Activated CD4-positive, alpha-beta T cell treated with anti-CD3 and anti-CD28 coated beads for 36 hours (primary cell): ENCODE results near the gene LARGE1. TPM values are rescaled to one million over a fixed set of nuclear protein-coding genes. Genes with fewer than 3 reads are reported as not detected.

ENCODE experiments used
- ATAC-seq: fragments of 200-7000 bp; cut with Tn5 transposase; one replicate; pipeline ENCODE4 v1.10.0; 2021; ENCODE audit warnings: mild to moderate bottlenecking, moderate library complexity
- CTCF ChIA-PET: fragments of 350-600 bp; sonication (Branson Sonifier 250); formaldehyde crosslinking; loops from one replicate; lab custom pipeline; 2021; ENCODE audit warnings: antibody characterized with exemption; lab: Charles Lee
- POLR2A ChIA-PET: fragments of 350-600 bp; sonication (Branson Sonifier 250); formaldehyde crosslinking; loops from one replicate; lab custom pipeline; 2021; ENCODE audit warnings: antibody characterized with exemption, inconsistent platforms; lab: Charles Lee
- DNase-seq: peaks from one replicate; pipeline ENCODE4 v3.0.0-alpha.2; 2020
- H3K27ac Mint-ChIP-seq: one replicate; pipeline ENCODE4 v1.8.0; 2021; ENCODE audit warnings: mixed read lengths
- H3K27me3 Mint-ChIP-seq: one replicate; pipeline ENCODE4 v1.8.0; 2021; ENCODE audit warnings: mixed read lengths
- H3K36me3 Mint-ChIP-seq: one replicate; pipeline ENCODE4 v1.8.0; 2021; ENCODE audit warnings: low read depth, mixed read lengths
- H3K4me1 Mint-ChIP-seq: one replicate; pipeline ENCODE4 v1.8.0; 2021; ENCODE audit warnings: mixed read lengths
- H3K4me3 Mint-ChIP-seq: one replicate; pipeline ENCODE4 v1.8.0; 2021; ENCODE audit warnings: mild to moderate bottlenecking, moderate library complexity, mixed read lengths
- H3K9me3 Mint-ChIP-seq: one replicate; pipeline ENCODE4 v1.8.0; 2021; ENCODE audit warnings: low read depth, mixed read lengths
- intact Hi-C, 2 experiments: fragments of 100-400 bp; cut with DNase I in 1 of 2; cut with micrococcal nuclease in 1 of 2; formaldehyde crosslinking; loops; one replicate each; pipeline versions ENCODE4 v1.14.2 to v1.15.1; 2022 to 2024; cut with DNase I, micrococcal nuclease
- total RNA-seq, 2 experiments: library from RNA; stranded (reverse); gene quantifications; one replicate each; pipeline ENCODE4 v1.2.3, GENCODE V29; 2021

The LARGE1 gene
- total RNA-seq, 2 experiments from 2014 or later = 0.39 to 0.57 TPM

DNA sequence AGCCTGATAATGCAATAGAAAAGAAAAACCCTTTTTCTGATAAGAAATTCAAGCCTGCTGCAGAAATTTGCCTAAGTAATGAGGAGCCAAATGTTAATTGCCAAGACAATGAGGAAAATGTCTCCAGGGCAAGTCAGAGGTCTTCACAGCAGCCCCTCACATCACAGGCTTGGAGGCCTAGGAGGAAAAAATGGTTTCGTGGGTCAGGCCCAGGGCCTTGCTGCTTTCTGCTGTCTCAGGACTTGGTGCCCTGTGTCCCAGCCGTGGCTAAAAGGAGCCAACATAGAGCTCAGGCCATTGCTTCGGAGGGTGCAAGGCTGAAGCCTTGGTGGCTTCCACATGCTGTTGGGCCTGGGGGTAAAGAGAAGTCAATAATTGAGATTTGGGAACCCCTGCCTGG, 131.3 kb downstream of the LARGE1 start:
- H3K27ac Mint-ChIP-seq = no peak overlapping the region
- intact Hi-C loops = no loop called here

GRCh38 chr22:33787645-33788456, 132.4 kb downstream of the LARGE1 start:
- peaks cover 7% of the 10 kb centered on the region for H3K36me3 Mint-ChIP-seq
- peaks cover 2% of the 10 kb centered on the region for H3K27me3 Mint-ChIP-seq
- DNase-seq (no peak), ATAC-seq (no peak)
- POLR2A ChIA-PET = no interaction called here
- CTCF ChIA-PET = interaction anchor here (0.6 kb wide), 1 partner anchor 547 kb away, joined by 3 read pairs; no protein-coding TSS in a partner anchor
- H3K9me3 Mint-ChIP-seq = peaks cover 23% of the 10 kb centered on the region
- peaks cover 3% of the 10 kb centered on the region for H3K4me1 Mint-ChIP-seq
- intact Hi-C loops = no loop called here
- no peak overlapping the region for H3K4me3 Mint-ChIP-seq
- H3K27ac Mint-ChIP-seq = no peak overlapping the region

More for the DNA sequence above, 131.3 kb downstream of the LARGE1 start:
- peaks cover 7% of the 10 kb centered on the region for H3K36me3 Mint-ChIP-seq
- DNase-seq = no peak
- POLR2A ChIA-PET = no interaction called here
- CTCF ChIA-PET = no interaction called here
- no peak overlapping the region for H3K4me3 Mint-ChIP-seq
- ATAC-seq = no peak
- peaks cover 2% of the 10 kb centered on the region for H3K27me3 Mint-ChIP-seq
- H3K4me1 Mint-ChIP-seq = peaks cover 3% of the 10 kb centered on the region
- H3K9me3 Mint-ChIP-seq = peaks cover 23% of the 10 kb centered on the region

DNA sequence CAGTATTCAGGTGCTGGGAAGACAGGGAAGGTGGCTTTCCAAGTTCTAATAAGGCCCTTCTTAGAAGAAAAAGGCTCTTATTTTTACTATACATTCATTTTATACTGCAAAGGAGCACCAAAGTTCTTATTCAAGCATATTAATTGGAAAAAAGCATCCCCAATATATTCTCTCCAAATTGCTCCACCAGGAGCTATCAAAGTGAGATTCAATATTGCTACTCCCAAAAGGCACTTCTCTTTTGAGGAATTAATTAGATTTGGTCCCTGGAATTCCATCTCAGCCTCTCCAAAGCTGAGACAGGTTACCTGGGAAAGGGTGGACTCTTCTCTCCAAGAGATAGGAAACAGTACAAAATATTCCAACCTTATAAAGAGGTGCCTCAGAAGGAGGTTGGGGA, 134.1 kb downstream of the LARGE1 start:
- Mint-ChIP-seq H3K9me3 (peaks cover 20% of the 10 kb centered on the region), H3K4me3 (no peak overlapping the region), H3K27ac (no peak overlapping the region), H3K4me1 (peaks cover 3% of the 10 kb centered on the region), H3K27me3 (no peaks in the 10 kb centered on the region), H3K36me3 (peaks cover 7% of the 10 kb centered on the region)
- intact Hi-C loops = no loop called here
- POLR2A ChIA-PET = no interaction called here
- DNase-seq = no peak
- CTCF ChIA-PET = no interaction called here
- no peak for ATAC-seq

DNA sequence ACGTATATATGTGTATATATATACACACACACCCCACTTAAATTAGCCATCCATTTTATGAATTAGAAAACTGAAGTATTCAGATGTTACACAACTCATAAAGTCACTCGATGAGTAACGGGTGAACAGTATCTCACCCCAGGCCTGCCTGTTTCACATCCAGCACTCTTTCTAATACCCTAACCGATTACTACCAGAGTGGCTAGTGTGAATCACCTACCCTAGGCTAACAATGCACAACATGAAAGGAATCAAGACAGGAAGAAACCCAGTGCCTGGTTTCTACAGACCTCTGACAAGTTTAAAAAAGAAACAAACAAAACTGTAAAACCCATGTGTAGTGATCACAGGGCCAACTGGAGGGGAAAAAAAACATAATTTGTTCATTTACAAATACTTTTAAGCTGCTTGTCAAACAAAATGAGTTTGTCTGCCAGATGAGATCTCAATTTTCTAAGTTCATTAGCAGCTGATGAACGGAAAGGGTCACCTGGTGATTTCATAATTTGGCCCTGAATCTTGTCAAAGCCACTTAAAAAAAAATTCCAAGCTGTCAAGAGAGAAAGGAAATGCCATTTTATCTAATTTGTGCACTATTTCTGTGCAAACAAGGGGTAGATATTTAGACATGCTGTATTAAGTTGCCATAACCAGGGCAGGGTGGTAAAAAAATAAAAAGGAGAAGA, 134.8 kb downstream of the LARGE1 start:
- intact Hi-C loops = no loop called here
- peaks cover 7% of the 10 kb centered on the region for H3K36me3 Mint-ChIP-seq
- DNase-seq = no peak
- peak; percentile 49 for ATAC-seq
- H3K27ac Mint-ChIP-seq = no peak overlapping the region
- H3K27me3 Mint-ChIP-seq = no peaks in the 10 kb centered on the region
- CTCF ChIA-PET = no interaction called here
- POLR2A ChIA-PET = no interaction called here
- H3K9me3 Mint-ChIP-seq = peaks cover 20% of the 10 kb centered on the region
- H3K4me3 Mint-ChIP-seq = no peak overlapping the region
- H3K4me1 Mint-ChIP-seq = peaks cover 3% of the 10 kb centered on the region

GRCh38 chr22:33781411-33781810, 138.9 kb downstream of the LARGE1 start:
- H3K27ac Mint-ChIP-seq = no peak overlapping the region
- H3K9me3 Mint-ChIP-seq = peaks cover 6% of the 10 kb centered on the region
- intact Hi-C loops = no loop called here
- H3K36me3 Mint-ChIP-seq = no peaks in the 10 kb centered on the region
- H3K4me3 Mint-ChIP-seq = no peak overlapping the region
- H3K27me3 Mint-ChIP-seq = no peaks in the 10 kb centered on the region
- CTCF ChIA-PET = no interaction called here
- DNase-seq (no peak), ATAC-seq (no peak)
- no peaks in the 10 kb centered on the region for H3K4me1 Mint-ChIP-seq
- POLR2A ChIA-PET = no interaction called here

- intact Hi-C loops = no loop called here
- no peaks in the 10 kb centered on the region for H3K27me3 Mint-ChIP-seq
Observed at GRCh38 chr22:33780531-33781136, 139.6 kb downstream of the LARGE1 start.

GRCh38 chr22:33779243-33779642, 141.0 kb downstream of the LARGE1 start:
- Mint-ChIP-seq H3K9me3 (peaks cover 6% of the 10 kb centered on the region), H3K36me3 (no peaks in the 10 kb centered on the region), H3K4me1 (no peaks in the 10 kb centered on the region), H3K4me3 (no peak overlapping the region), H3K27me3 (no peaks in the 10 kb centered on the region), H3K27ac (no peak overlapping the region)
- DNase-seq (no peak), ATAC-seq (no peak)
- ChIA-PET POLR2A (no interaction called here), CTCF (no interaction called here)
- intact Hi-C loops = no loop called here

More at GRCh38 chr22:33780531-33781136, 139.6 kb downstream of the LARGE1 start:
- no peak overlapping the region for H3K27ac Mint-ChIP-seq
- peaks cover 8% of the 10 kb centered on the region for H3K9me3 Mint-ChIP-seq
- H3K4me1 Mint-ChIP-seq = no peaks in the 10 kb centered on the region
- ATAC-seq (no peak), DNase-seq (no peak)
- CTCF ChIA-PET = no interaction called here
- POLR2A ChIA-PET = no interaction called here
- no peaks in the 10 kb centered on the region for H3K36me3 Mint-ChIP-seq
- H3K4me3 Mint-ChIP-seq = no peak overlapping the region

- H3K9me3 Mint-ChIP-seq = peaks cover 6% of the 10 kb centered on the region
- POLR2A ChIA-PET = no interaction called here
- DNase-seq = no peak
- H3K4me3 Mint-ChIP-seq = no peak overlapping the region
- no peaks in the 10 kb centered on the region for H3K4me1 Mint-ChIP-seq
- intact Hi-C loops = no loop called here
- no peaks in the 10 kb centered on the region for H3K36me3 Mint-ChIP-seq
- H3K27ac Mint-ChIP-seq = no peak overlapping the region
- no peaks in the 10 kb centered on the region for H3K27me3 Mint-ChIP-seq
- CTCF ChIA-PET = no interaction called here
- ATAC-seq = no peak
Observed at GRCh38 chr22:33776491-33776890, 143.8 kb downstream of the LARGE1 start.

DNA sequence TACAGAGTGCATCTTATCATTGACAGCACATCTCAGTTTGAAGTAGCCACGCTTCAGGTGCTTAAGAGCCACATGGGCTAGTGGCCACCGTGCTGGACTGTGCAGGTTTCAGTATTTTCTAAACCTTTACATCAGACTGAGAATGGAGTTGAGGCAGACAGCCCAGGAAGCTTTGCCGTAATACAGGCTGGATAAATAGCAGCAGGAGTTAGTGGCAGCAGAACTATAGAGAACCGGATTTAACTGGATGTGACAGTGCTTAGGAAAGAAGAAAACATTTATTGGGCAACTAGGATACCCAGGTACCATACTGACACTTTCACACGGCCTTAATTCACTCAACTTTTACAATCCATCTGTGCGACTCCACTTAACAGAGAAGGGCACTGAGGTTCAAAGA, 145.5 kb downstream of the LARGE1 start:
- no peak overlapping the region for H3K4me3 Mint-ChIP-seq
- intact Hi-C loops = no loop called here
- no peaks in the 10 kb centered on the region for H3K4me1 Mint-ChIP-seq
- CTCF ChIA-PET = no interaction called here
- no peaks in the 10 kb centered on the region for H3K36me3 Mint-ChIP-seq
- H3K27ac Mint-ChIP-seq = no peak overlapping the region
- H3K9me3 Mint-ChIP-seq = peaks cover 6% of the 10 kb centered on the region
- POLR2A ChIA-PET = no interaction called here
- no peaks in the 10 kb centered on the region for H3K27me3 Mint-ChIP-seq
- ATAC-seq (no peak), DNase-seq (no peak)

GRCh38 chr22:33772745-33773144, 147.5 kb downstream of the LARGE1 start:
- peaks cover 6% of the 10 kb centered on the region for H3K9me3 Mint-ChIP-seq
- no peak overlapping the region for H3K4me3 Mint-ChIP-seq
- H3K27ac Mint-ChIP-seq = no peak overlapping the region
- no peaks in the 10 kb centered on the region for H3K36me3 Mint-ChIP-seq
- CTCF ChIA-PET = no interaction called here
- no peak for DNase-seq
- H3K4me1 Mint-ChIP-seq = no peaks in the 10 kb centered on the region
- ATAC-seq = no peak
- intact Hi-C loops = no loop called here
- POLR2A ChIA-PET = no interaction called here
- H3K27me3 Mint-ChIP-seq = no peaks in the 10 kb centered on the region

- H3K27ac Mint-ChIP-seq = no peak overlapping the region
- no peak for DNase-seq
- H3K36me3 Mint-ChIP-seq = no peaks in the 10 kb centered on the region
- ATAC-seq = no peak
- intact Hi-C loops = no loop called here
- no peaks in the 10 kb centered on the region for H3K27me3 Mint-ChIP-seq
- H3K9me3 Mint-ChIP-seq = peaks cover 2% of the 10 kb centered on the region
- POLR2A ChIA-PET = no interaction called here
- no peaks in the 10 kb centered on the region for H3K4me1 Mint-ChIP-seq
- H3K4me3 Mint-ChIP-seq = no peak overlapping the region
- CTCF ChIA-PET = no interaction called here
Observed at GRCh38 chr22:33771136-33771535, 149.1 kb downstream of the LARGE1 start.

GRCh38 chr22:33770723-33771122, 149.6 kb downstream of the LARGE1 start:
- Mint-ChIP-seq H3K36me3 (no peaks in the 10 kb centered on the region), H3K9me3 (no peaks in the 10 kb centered on the region), H3K27me3 (no peaks in the 10 kb centered on the region), H3K4me1 (no peaks in the 10 kb centered on the region), H3K27ac (no peak overlapping the region), H3K4me3 (no peak overlapping the region)
- intact Hi-C loops = no loop called here
- ATAC-seq (no peak), DNase-seq (no peak)
- CTCF ChIA-PET = no interaction called here
- POLR2A ChIA-PET = no interaction called here
